ENCODE measurements around the gene CHN2.

Gene CHN2

GRCh38 chr7:29146888-29147609 is 47.5 kb upstream of the CHN2 start:
- H3K79me2 ChIP-seq (ENCODE audit: insufficient read depth, low read length): no peaks in the 10 kb centered on the region
- no peaks in the 10 kb centered on the region for H3K36me3 ChIP-seq (ENCODE audit: low read length)
- H4K20me1 ChIP-seq (ENCODE audit: low read depth, low read length): no peaks in the 10 kb centered on the region
- no peaks in the 10 kb centered on the region for H3K9me3 ChIP-seq (ENCODE audit: insufficient read depth, low read length)
- H3K4me3 ChIP-seq (ENCODE audit: insufficient read depth, low read length, poor library complexity, severe bottlenecking): no peak overlapping the region
- no peak for TF ChIP-seq EZH2phosphoT487 (conservative IDR thresholded peaks at IDR 0.05; ENCODE audit: low read length)
- TF ChIP-seq, protein P1, sequence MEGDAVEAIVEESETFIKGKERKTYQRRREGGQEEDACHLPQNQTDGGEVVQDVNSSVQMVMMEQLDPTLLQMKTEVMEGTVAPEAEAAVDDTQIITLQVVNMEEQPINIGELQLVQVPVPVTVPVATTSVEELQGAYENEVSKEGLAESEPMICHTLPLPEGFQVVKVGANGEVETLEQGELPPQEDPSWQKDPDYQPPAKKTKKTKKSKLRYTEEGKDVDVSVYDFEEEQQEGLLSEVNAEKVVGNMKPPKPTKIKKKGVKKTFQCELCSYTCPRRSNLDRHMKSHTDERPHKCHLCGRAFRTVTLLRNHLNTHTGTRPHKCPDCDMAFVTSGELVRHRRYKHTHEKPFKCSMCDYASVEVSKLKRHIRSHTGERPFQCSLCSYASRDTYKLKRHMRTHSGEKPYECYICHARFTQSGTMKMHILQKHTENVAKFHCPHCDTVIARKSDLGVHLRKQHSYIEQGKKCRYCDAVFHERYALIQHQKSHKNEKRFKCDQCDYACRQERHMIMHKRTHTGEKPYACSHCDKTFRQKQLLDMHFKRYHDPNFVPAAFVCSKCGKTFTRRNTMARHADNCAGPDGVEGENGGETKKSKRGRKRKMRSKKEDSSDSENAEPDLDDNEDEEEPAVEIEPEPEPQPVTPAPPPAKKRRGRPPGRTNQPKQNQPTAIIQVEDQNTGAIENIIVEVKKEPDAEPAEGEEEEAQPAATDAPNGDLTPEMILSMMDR (IDR thresholded peaks at IDR 0.05; ENCODE audit: insufficient read depth, low read length, poor library complexity, severe bottlenecking): no peak
- H3K4me2 ChIP-seq (ENCODE audit: low read depth, low read length, poor library complexity, severe bottlenecking): peak overlapping the region; percentile 12
- H2AFZ ChIP-seq (ENCODE audit: low read depth, low read length, severe bottlenecking): no peak overlapping the region
- H3K9me2 ChIP-seq (replicated peaks; ENCODE audit: insufficient read depth, low read length): no peaks in the 10 kb centered on the region
- H3F3A ChIP-seq (ENCODE audit: insufficient read depth): no peaks in the 10 kb centered on the region
- H3K27me3 ChIP-seq (ENCODE audit: low read length): no peaks in the 10 kb centered on the region
- no peak overlapping the region for H3K9ac ChIP-seq (ENCODE audit: low read length)
- no peak overlapping the region for H3K27ac ChIP-seq (ENCODE audit: low read depth, low read length)

- no peaks in the 10 kb centered on the region for H4K20me1 ChIP-seq (ENCODE audit: low read depth, low read length)
- no peak overlapping the region for H3K9ac ChIP-seq (ENCODE audit: low read length)
- no peak overlapping the region for H3K27ac ChIP-seq (ENCODE audit: low read depth, low read length)
- H2AFZ ChIP-seq (ENCODE audit: low read depth, low read length, severe bottlenecking): no peak overlapping the region
- no peaks in the 10 kb centered on the region for H3K27me3 ChIP-seq (ENCODE audit: low read length)
- H3F3A ChIP-seq (ENCODE audit: insufficient read depth): no peaks in the 10 kb centered on the region
- H3K9me3 ChIP-seq (ENCODE audit: insufficient read depth, low read length): no peaks in the 10 kb centered on the region
- H3K4me2 ChIP-seq (ENCODE audit: low read depth, low read length, poor library complexity, severe bottlenecking): no peak overlapping the region
- H3K4me3 ChIP-seq (ENCODE audit: insufficient read depth, low read length, poor library complexity, severe bottlenecking): no peak overlapping the region
- no peaks in the 10 kb centered on the region for H3K9me2 ChIP-seq (replicated peaks; ENCODE audit: insufficient read depth, low read length)
- no peaks in the 10 kb centered on the region for H3K36me3 ChIP-seq (ENCODE audit: low read length)
- H3K79me2 ChIP-seq (ENCODE audit: insufficient read depth, low read length): no peaks in the 10 kb centered on the region
- TF ChIP-seq, protein P1 (IDR thresholded peaks at IDR 0.05; ENCODE audit: insufficient read depth, low read length, poor library complexity, severe bottlenecking): no peak
- TF ChIP-seq EZH2phosphoT487 (conservative IDR thresholded peaks at IDR 0.05; ENCODE audit: low read length): no peak
Measured at GRCh38 chr7:29147821-29148220, 46.8 kb upstream of the CHN2 start.

DNA sequence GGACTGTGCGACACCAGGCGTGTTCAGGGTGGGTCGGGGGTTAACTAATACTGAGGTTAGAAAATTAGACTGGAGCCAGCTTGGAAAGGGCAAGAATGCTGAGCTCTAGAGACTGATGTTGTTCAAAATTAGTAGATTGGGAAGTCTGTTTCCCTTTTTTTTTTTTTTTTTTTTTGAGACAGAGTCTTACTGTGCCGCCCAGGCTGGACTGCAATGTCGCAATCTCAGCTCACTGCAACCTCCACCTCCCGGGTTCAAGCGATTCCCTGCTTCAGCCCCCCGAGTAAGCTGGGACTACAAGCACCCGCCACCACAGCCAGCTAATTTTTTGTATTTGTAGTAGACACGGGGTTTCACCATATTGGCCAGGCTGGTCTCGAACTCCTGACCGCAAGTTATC is 45.5 kb upstream of the CHN2 start:
- Histone ChIP-seq H3K79me2 (ENCODE audit: insufficient read depth, low read length) (no peaks in the 10 kb centered on the region), H2AFZ (ENCODE audit: low read depth, low read length, severe bottlenecking) (no peak overlapping the region), H3K9me3 (ENCODE audit: insufficient read depth, low read length) (no peaks in the 10 kb centered on the region), H3F3A (ENCODE audit: insufficient read depth) (no peaks in the 10 kb centered on the region), H3K27me3 (ENCODE audit: low read length) (no peaks in the 10 kb centered on the region), H3K4me2 (ENCODE audit: low read depth, low read length, poor library complexity, severe bottlenecking) (no peak overlapping the region), H3K4me3 (ENCODE audit: insufficient read depth, low read length, poor library complexity, severe bottlenecking) (no peak overlapping the region), H3K36me3 (ENCODE audit: low read length) (no peaks in the 10 kb centered on the region), H4K20me1 (ENCODE audit: low read depth, low read length) (no peaks in the 10 kb centered on the region), H3K9me2 (replicated peaks; ENCODE audit: insufficient read depth, low read length) (no peaks in the 10 kb centered on the region), H3K9ac (ENCODE audit: low read length) (no peak overlapping the region), H3K27ac (ENCODE audit: low read depth, low read length) (no peak overlapping the region)
- TF ChIP-seq, protein P1 (IDR thresholded peaks at IDR 0.05; ENCODE audit: insufficient read depth, low read length, poor library complexity, severe bottlenecking): no peak
- TF ChIP-seq EZH2phosphoT487 (conservative IDR thresholded peaks at IDR 0.05; ENCODE audit: low read length): no peak
